Measurements from ENCODE around the gene B3GAT1. TPM values are rescaled to one million over a fixed set of nuclear protein-coding genes. Genes with fewer than 3 reads are reported as not detected.
"Not testable (repeated sequence)": the region's sequence is repeated elsewhere in the genome, so short reads cannot be mapped to it uniquely, and the experiment has no call there.

The B3GAT1 gene, protein sequence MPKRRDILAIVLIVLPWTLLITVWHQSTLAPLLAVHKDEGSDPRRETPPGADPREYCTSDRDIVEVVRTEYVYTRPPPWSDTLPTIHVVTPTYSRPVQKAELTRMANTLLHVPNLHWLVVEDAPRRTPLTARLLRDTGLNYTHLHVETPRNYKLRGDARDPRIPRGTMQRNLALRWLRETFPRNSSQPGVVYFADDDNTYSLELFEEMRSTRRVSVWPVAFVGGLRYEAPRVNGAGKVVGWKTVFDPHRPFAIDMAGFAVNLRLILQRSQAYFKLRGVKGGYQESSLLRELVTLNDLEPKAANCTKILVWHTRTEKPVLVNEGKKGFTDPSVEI
- polyA plus RNA-seq, result 1 to 10 TPM in 1 of 3 donors, under 1 TPM in 2; 0.09 to 1.8 (median 0.24) TPM

DNA sequence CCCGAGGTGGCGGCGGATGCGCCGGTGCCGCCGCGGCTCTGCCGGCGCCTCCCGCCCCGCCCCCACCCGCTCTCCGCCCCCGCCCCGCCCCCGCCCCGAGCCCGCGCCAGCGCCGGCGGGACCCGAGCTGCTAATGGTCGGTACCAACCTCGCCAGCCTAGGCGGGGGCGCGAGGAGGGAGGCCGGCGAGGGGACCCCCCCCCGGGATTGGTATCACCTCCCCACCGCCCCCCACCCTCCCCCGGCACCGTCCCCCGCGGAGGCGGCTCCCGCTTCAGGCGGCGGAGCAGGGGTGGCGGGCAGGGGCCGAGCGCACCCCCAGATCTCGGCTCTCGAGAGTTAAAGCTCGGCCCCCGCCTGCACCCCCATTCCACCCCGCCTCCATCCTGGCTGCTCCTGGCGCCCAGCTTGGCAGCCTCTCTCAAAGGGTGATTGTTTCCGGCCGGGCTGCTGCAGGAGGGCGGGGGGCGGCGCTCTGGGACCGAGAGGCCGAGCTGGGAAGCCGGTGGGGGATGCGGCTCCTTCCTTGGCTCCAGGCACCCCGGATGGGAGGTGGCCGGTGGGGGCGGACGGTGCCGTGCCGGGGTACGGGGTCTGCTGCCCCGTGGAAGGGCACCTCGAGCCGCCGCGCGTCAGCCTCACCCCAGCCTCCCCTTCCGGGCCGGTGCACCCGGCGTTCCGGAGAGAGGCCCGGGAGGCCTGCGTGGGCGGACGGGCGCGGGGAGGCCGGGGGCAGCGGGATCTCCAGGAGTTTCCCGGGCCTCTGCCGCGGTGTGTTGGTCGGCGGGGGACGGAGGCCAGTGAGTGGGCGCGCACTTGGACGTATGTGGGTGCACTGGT, at the start of gene B3GAT1:
Gene B3GAT1 (minus strand): TSS at position 40 of the 840 bp plus-strand sequence. CDS start 24,583 bp downstream, outside the sequence.
- Mint-ChIP-seq H3K27ac (peak within 1 kb of the TSS; percentile 55 to 87 (median 74)), H3K4me3 (peak within 1 kb of the TSS; percentile 87 to 92 (median 87)), H3K9me3 (peaks cover 0 to 2% (median 0%) of the 10 kb centered on the region in 6 donors), H3K4me1 (peaks cover 39 to 47% of the 10 kb centered on the region in 2 donors), H3K27me3 (ENCODE audit: low read depth in 3 of 3) (peaks cover 7 to 22% (median 11%) of the 10 kb centered on the region in 3 donors), H3K36me3 (peaks cover 0 to 7% (median 4%) of the 10 kb centered on the region in 3 donors)
- peak; percentile 22 to 56 (median 41) for DNase-seq

DNA sequence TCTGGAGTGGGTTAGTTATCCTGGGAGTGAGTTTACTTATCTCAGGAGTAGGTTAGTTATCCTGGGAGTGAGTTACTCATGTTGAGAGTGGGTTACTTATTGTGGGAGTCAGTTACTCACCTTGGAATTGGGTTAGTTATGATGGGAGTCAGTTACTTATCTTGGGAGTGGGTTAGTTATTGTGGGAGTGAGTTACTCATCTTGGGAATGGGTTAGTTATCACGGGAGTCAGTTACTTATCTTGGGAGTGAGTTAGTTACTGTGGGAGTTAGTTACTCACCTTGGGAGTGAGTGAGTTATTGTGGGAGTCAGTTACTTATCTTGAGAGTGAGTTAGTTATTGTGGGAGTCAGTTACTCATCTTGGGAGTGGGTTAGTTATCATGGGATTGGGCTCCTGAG, 49.6 kb upstream of the B3GAT1 start:
- DNase-seq, result no peak
- H3K4me3 Mint-ChIP-seq, result no peak overlapping the region
- no peaks in the 10 kb centered on the region for H3K36me3 Mint-ChIP-seq
- H3K27ac Mint-ChIP-seq, result no peak overlapping the region
- H3K9me3 Mint-ChIP-seq, result peaks cover 0 to 9% (median 2%) of the 10 kb centered on the region in 6 donors
- H3K4me1 Mint-ChIP-seq, result no peaks in the 10 kb centered on the region
- H3K27me3 Mint-ChIP-seq (ENCODE audit: low read depth in 3 of 3), result peaks cover 2 to 6% (median 4%) of the 10 kb centered on the region in 3 donors

DNA sequence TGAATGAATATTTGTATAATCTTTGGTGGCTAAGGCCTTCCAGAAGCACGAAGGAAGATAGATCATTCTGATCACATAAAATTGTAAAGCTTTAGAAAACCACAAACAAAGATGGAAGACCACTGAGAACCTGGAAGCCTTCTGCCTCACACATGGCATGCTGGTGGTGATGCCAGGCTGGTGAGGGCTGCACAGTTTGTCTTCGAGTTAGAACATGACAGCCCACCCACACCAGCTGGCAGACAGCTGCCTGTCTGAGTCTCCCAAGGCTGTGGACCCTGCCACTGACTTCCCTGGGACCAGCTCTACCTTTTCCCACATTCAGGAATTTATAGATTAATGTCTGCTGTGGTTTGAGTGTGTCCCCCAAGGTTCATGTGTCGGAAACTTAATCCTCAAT, 48.8 kb upstream of the B3GAT1 start:
- Mint-ChIP-seq H3K27me3 (ENCODE audit: low read depth in 3 of 3) (peaks cover 2 to 6% (median 4%) of the 10 kb centered on the region in 3 donors), H3K4me1 (no peaks in the 10 kb centered on the region), H3K4me3 (no peak overlapping the region), H3K27ac (no peak overlapping the region), H3K9me3 (peaks cover 0 to 9% (median 2%) of the 10 kb centered on the region in 6 donors), H3K36me3 (no peaks in the 10 kb centered on the region)
- no peak for DNase-seq

DNA sequence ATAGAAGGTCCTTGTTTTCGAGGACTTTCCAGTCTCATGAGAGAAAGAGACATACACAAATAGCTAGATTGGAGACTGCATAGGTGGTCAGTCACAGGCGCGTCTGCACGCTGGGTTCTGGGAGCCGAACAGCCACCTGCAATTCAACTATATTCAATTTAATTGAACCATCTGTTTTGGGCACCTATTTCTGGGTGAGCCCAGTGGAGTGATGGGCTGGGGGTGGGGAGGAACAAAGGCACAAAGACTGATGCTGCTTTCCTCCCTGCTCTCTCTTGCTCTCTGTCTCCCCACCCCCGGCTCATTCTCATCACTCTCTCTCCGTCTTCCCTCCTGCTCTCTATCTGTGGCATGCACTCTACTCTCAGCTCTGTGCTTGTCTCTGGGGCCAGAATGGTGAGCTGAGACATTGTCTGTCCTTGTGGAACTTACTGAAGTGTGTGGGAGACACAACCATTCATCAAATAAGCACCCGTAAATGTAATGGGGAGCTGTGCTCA, 48.1 kb upstream of the B3GAT1 start:
- DNase-seq, result no peak
- Mint-ChIP-seq H3K27ac (no peak overlapping the region), H3K4me1 (peaks cover 0 to 1% of the 10 kb centered on the region in 2 donors), H3K36me3 (no peaks in the 10 kb centered on the region), H3K4me3 (no peak overlapping the region), H3K27me3 (ENCODE audit: low read depth in 3 of 3) (peaks cover 2 to 6% (median 4%) of the 10 kb centered on the region in 3 donors), H3K9me3 (peaks cover 0 to 9% (median 3%) of the 10 kb centered on the region in 6 donors)

DNA sequence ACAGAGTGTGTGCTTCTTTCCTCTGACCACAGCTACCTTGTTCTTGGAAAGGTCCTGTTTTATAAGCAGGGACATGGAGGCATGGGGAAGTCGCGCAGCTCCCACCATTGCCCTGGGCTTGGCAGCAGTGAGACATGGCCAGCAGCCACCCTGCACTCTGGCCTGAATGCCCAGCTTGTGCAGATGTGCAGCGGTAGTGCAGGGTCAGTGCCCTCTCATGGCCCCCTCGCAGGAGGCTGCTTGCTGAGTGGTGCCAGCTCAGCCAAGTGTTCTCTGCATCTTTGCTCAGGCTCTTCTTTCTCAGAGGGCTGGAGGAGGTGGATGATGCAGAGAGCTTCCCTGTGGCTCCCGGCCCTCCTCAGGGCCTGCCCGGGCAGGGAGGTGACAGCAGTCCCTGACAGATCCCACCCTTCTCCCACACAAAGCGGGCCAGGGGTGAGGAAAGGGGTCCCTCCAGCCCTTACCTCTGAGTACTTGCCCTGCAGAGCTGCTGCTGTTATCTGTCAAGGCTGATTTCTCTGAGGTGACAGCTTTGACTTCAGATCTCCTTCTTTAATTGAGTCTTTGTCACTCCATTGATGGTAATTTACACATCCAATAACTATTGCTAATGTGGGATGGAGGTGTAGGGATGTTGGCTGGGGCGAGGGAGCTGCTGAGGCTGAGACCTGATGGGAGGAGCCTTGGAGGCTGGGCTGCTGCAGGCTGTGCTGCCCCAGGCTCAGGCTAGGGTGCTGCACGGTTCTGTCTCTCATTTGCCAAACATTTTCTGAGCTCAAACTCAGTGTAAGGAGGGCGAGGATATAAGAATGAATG, 47.4 kb upstream of the B3GAT1 start:
- H3K27me3 Mint-ChIP-seq (ENCODE audit: low read depth in 3 of 3), result peaks cover 2 to 4% (median 2%) of the 10 kb centered on the region in 3 donors
- H3K4me3 Mint-ChIP-seq, result no peak overlapping the region
- no peaks in the 10 kb centered on the region for H3K36me3 Mint-ChIP-seq
- H3K4me1 Mint-ChIP-seq, result peaks cover 0 to 2% of the 10 kb centered on the region in 2 donors
- H3K9me3 Mint-ChIP-seq, result peaks cover 0 to 9% (median 3%) of the 10 kb centered on the region in 6 donors
- DNase-seq, result no peak
- no peak overlapping the region for H3K27ac Mint-ChIP-seq

DNA sequence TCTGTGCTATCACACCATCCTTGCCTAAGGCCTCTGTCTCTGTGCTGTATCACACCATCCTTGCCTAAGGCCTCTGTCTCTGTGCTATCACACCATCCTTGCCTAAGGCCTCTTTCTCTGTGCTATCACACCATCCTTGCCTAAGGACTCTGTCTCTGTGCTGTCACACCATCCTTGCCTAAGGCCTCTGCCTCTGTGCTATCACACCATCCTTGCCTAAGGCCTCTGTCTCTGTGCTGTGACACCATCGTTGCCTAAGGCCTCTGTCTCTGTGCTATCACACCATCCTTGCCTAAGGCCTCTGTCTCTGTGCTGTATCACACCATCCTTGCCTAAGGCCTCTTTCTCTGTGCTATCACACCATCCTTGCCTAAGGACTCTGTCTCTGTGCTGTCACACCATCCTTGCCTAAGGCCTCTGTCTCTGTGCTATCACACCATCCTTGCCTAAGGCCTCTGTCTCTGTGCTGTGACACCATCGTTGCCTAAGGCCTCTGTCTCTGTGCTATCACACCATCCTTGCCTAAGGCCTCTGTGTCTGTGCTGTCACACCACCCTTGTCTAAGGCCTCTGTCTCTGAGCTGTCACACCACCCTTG, 45.5 kb upstream of the B3GAT1 start:
- H3K9me3 Mint-ChIP-seq; DNase-seq; H3K27ac Mint-ChIP-seq; H3K27me3 Mint-ChIP-seq (ENCODE audit: low read depth in 3 of 3); H3K36me3 Mint-ChIP-seq; H3K4me1 Mint-ChIP-seq; H3K4me3 Mint-ChIP-seq: not testable (repeated sequence)

DNA sequence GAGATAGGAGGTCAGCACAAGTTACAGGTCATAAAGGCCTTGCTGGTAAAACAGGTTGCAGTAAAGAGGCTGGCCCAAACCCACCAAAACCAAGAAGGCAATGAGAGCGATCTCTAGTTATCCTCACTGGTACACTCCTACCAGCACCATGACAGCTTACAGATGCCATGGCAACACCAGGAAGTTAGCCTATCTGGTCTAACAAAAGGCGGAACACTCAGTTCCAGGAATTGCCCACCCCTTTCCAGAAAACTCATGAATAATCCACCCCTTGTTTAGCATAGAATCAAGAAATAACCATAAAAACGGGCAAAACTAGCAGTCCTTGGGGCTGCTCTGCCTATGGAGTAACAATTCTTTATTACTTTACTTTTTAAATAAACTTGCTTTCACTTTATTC, 43.5 kb upstream of the B3GAT1 start:
- Mint-ChIP-seq H3K27ac (no peak overlapping the region), H3K4me3 (no peak overlapping the region), H3K27me3 (ENCODE audit: low read depth in 3 of 3) (peaks cover 2 to 5% (median 2%) of the 10 kb centered on the region in 3 donors), H3K36me3 (no peaks in the 10 kb centered on the region), H3K4me1 (peaks cover 0 to 2% of the 10 kb centered on the region in 2 donors), H3K9me3 (peaks cover 0 to 9% (median 4%) of the 10 kb centered on the region in 6 donors)
- no peak for DNase-seq

DNA sequence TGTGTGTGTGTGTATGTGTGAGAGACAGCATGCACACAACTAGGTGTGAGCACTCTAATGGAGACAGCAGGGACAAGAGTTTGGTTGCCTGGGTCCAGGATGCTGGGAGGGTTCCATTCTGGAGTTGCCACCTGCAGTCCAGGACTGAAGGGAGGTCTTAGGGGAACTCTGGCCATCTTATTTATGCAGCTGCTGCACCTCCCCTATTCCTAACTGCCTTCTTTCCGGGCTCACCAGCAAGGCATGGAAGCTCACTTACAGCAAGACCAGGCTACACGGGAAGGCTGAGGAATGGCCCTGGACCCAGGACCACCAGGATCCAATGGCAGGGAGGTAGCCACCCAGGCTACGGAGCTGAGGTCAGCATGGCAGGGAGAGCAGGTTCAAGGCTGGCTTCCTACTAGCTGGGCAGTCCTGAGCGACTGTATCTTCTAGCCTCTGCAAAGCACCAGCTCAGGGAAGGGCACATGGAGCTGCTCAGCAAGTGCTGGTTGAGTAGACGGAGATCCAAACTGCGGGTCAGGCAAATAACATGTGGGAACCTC, 42.2 kb upstream of the B3GAT1 start:
- peaks cover 0 to 2% of the 10 kb centered on the region in 2 donors for H3K4me1 Mint-ChIP-seq
- no peaks in the 10 kb centered on the region for H3K36me3 Mint-ChIP-seq
- peaks cover 0 to 5% (median 2%) of the 10 kb centered on the region in 3 donors for H3K27me3 Mint-ChIP-seq (ENCODE audit: low read depth in 3 of 3)
- H3K27ac Mint-ChIP-seq, result no peak overlapping the region
- DNase-seq, result no peak
- peaks cover 0 to 9% (median 3%) of the 10 kb centered on the region in 6 donors for H3K9me3 Mint-ChIP-seq
- no peak overlapping the region for H3K4me3 Mint-ChIP-seq

DNA sequence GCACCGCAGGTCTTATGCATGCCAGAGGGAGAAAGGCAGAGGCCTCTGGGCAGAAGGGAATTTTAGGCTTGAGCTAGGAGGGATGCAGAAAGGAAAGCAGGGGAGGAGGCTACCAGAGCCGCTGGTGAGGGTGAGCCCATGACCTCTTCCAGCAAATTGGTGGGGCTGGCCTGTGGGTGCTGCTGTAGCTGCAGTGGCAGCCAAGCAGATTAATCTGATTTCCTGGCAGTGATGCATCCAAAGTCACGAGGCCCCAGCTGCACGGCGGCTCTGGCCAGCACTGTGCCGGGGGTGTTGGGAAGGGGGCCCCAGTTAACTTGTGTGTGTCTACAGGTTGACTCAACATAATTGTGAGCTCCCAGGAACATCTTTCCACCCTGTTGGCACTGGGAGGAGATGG, 41.4 kb upstream of the B3GAT1 start:
- H3K27ac Mint-ChIP-seq, result no peak overlapping the region
- peaks cover 0 to 5% (median 3%) of the 10 kb centered on the region in 6 donors for H3K9me3 Mint-ChIP-seq
- H3K27me3 Mint-ChIP-seq (ENCODE audit: low read depth in 3 of 3), result peaks cover 0 to 3% (median 0%) of the 10 kb centered on the region in 3 donors
- peaks cover 0 to 2% of the 10 kb centered on the region in 2 donors for H3K4me1 Mint-ChIP-seq
- no peaks in the 10 kb centered on the region for H3K36me3 Mint-ChIP-seq
- DNase-seq, result no peak
- no peak overlapping the region for H3K4me3 Mint-ChIP-seq

DNA sequence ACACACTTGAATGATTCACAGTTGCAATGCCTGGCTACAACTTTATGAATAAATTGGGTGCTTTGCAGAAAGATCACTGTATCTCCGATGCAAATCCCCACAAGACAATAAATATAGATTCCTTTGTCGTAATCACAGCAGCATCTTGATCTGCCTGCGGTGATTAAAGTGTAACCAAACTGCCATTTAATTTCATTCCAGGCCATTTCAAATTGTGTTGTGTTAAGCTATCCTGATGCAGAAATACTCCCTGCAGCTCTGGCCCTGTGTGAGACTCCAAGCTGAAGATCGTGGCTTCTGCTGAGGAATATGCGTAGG, 40.8 kb upstream of the B3GAT1 start:
- peaks cover 0 to 3% (median 1%) of the 10 kb centered on the region in 6 donors for H3K9me3 Mint-ChIP-seq
- peaks cover 0 to 3% (median 2%) of the 10 kb centered on the region in 3 donors for H3K27me3 Mint-ChIP-seq (ENCODE audit: low read depth in 3 of 3)
- H3K27ac Mint-ChIP-seq, result no peak overlapping the region
- H3K4me3 Mint-ChIP-seq, result no peak overlapping the region
- H3K4me1 Mint-ChIP-seq, result peaks cover 0 to 2% of the 10 kb centered on the region in 2 donors
- DNase-seq, result no peak
- H3K36me3 Mint-ChIP-seq, result no peaks in the 10 kb centered on the region

DNA sequence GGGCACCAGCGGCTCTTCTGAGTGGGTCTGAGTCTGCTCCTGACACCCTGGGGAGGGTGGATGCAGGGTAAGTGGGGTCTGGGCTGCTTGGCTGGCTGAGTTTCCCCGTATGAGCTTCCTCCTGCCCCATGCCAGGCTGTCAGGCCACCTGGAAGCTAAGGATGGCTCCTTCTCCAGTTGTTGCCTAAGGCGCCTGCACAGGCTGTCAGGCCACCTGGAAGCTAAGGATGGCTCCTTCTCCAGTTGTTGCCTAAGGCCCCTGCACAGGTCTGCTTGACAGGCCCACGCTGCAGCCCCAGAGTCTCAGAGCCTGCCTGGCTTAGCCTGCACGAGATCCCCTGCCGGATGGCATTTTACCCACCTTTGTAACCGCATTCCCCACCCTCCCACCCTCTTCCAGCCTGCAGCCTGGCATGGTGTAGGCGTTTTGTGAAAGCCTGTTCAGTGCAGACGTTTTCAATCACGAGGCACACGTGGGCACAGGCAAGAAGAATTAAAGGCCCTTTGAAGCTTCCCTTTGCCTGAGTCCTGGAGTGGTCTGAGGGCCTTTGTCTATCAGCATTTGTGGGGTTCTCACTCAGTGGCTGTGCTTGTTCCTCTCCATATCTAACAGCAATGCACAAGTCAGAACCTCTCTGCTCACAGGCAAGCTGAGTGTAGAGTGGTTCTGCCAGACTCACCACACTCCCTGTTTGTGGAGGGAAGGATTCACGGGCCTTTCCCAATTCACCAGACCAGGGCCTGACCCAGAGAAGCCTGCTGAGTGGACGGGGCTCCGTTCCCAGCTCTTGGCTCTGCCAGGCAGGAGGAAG, 40.2 kb upstream of the B3GAT1 start:
- H3K27me3 Mint-ChIP-seq (ENCODE audit: low read depth in 3 of 3), result peaks cover 0 to 4% (median 2%) of the 10 kb centered on the region in 3 donors
- peaks cover 0 to 2% of the 10 kb centered on the region in 2 donors for H3K4me1 Mint-ChIP-seq
- no peak overlapping the region for H3K27ac Mint-ChIP-seq
- H3K4me3 Mint-ChIP-seq, result no peak overlapping the region
- peaks cover 0 to 3% (median under 1%) of the 10 kb centered on the region in 6 donors for H3K9me3 Mint-ChIP-seq
- H3K36me3 Mint-ChIP-seq, result no peaks in the 10 kb centered on the region
- DNase-seq, result no peak

DNA sequence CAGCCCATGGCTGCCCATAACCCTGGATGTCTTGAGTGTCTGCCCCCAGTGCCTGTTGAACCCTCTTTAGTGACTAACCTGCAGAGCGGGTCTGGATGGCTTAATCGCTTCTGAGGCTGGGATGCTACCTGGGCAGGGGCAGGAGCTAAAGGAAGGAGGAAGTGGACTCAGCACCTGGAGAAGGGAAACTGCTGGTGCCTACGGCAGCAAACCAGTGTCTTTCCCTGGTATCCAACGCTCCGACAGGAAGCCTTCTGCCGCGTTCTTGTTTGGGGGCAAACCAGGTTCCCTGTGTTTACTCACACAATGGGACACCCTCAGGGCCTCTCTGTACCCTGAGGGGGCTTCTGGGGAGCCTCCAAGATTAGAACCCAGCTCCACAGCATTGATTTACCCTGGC, 38.1 kb upstream of the B3GAT1 start:
- H3K36me3 Mint-ChIP-seq, result no peaks in the 10 kb centered on the region
- DNase-seq, result no peak
- H3K4me1 Mint-ChIP-seq, result peaks cover 0 to 2% of the 10 kb centered on the region in 2 donors
- peaks cover 0 to 4% (median 2%) of the 10 kb centered on the region in 3 donors for H3K27me3 Mint-ChIP-seq (ENCODE audit: low read depth in 3 of 3)
- peaks cover 0 to 3% (median 0%) of the 10 kb centered on the region in 6 donors for H3K9me3 Mint-ChIP-seq
- H3K27ac Mint-ChIP-seq, result no peak overlapping the region
- H3K4me3 Mint-ChIP-seq, result no peak overlapping the region

Measured in immature natural killer cell (primary cell).